ENCODE measurements around the gene CCL2.

DNA sequence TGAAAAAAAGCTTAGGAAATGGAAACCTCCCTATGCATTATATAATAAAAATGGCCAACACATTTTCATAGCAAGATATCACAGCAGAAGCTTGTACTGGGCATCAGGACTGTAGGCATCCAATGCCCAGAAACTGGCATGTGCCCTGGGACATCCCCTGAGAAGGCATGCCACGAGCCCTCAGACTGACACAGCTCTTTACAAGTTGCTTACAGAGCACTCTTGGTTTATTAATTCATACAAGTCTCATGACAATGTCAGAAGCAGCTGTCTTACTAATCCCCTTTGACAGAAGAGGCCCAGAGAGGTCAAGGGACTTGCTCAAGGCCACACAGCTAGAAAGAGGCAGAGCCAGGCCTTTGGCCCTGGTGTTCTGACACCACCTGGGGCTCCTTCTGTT is 5.6 kb upstream of the CCL2 start:
- TF ChIP-seq HDGF (IDR thresholded peaks at IDR 0.05; ENCODE audit: borderline replicate concordance) = no peak
- no peak for TF ChIP-seq BHLHE40 (IDR thresholded peaks at IDR 0.05; ENCODE audit: borderline replicate concordance)
- no peak for TF ChIP-seq FOXK2 (IDR thresholded peaks at IDR 0.05)
